Neural progenitor cell (in vitro differentiated cells): ENCODE measurements around the gene BRPF3. TPM values are rescaled to one million over a fixed set of nuclear protein-coding genes. Genes with fewer than 3 reads are reported as not detected.

ENCODE experiments used
- DNase-seq: peaks from one replicate; pipeline ENCODE4 v3.0.0-alpha.2; 2016; ENCODE audit warnings: low spot score
- H2AFZ ChIP-seq: fragments of 200-600 bp; sonication (generic); replicated peaks from 2 replicates; pipeline ENCODE4 v1.6.1; 2016; ENCODE audit warnings: antibody characterized with exemption
- H3F3A ChIP-seq: fragments of 200-600 bp; sonication (generic); 2 replicates; pipeline ENCODE4 v1.6.1; 2016; ENCODE audit warnings: antibody characterized with exemption, low read depth
- H3K27ac ChIP-seq: fragments of 200-600 bp; sonication (generic); 2 replicates; pipeline ENCODE4 v1.5.1; 2016; ENCODE audit warnings: mild to moderate bottlenecking
- H3K27me3 ChIP-seq: fragments of 200-600 bp; sonication (generic); 2 replicates; pipeline ENCODE4 v1.6.1; 2016; ENCODE audit warnings: mild to moderate bottlenecking, moderate library complexity
- H3K36me3 ChIP-seq: fragments of 200-600 bp; sonication (generic); 2 replicates; pipeline ENCODE4 v1.5.1; 2016
- H3K4me1 ChIP-seq: fragments of 200-600 bp; sonication (generic); 2 replicates; pipeline ENCODE4 v1.6.1; 2016; ENCODE audit warnings: mixed run types
- H3K4me2 ChIP-seq: fragments of 200-600 bp; sonication (generic); 2 replicates; pipeline ENCODE4 v1.6.1; 2016
- H3K4me3 ChIP-seq: fragments of 200-600 bp; sonication (generic); 2 replicates; pipeline ENCODE4 v1.5.1; 2016
- H3K79me2 ChIP-seq: fragments of 200-600 bp; sonication (generic); 2 replicates; pipeline ENCODE4 v1.6.1; 2016; ENCODE audit warnings: low read depth
- H3K9ac ChIP-seq: fragments of 200-600 bp; sonication (generic); 2 replicates; pipeline ENCODE4 v1.6.1; 2016
- H3K9me3 ChIP-seq: fragments of 200-600 bp; sonication (generic); 2 replicates; pipeline ENCODE4 v1.5.1; 2016; ENCODE audit warnings: low read depth
- H4K20me1 ChIP-seq: fragments of 200-600 bp; sonication (generic); 2 replicates; pipeline ENCODE4 v1.6.1; 2016; ENCODE audit warnings: low read depth
- H3K27ac Mint-ChIP-seq: 3 replicates; pipeline ENCODE4 v1.8.0; 2021; ENCODE audit warnings: mixed read lengths
- H3K27me3 Mint-ChIP-seq: 2 replicates; pipeline ENCODE4 v1.8.0; 2022; ENCODE audit warnings: low read depth, mild to moderate bottlenecking, inconsistent platforms, moderate library complexity, mixed read lengths; ENCODE audit not compliant: insufficient read depth
- H3K36me3 Mint-ChIP-seq: 3 replicates; pipeline ENCODE4 v1.8.0; 2021; ENCODE audit warnings: mixed read lengths
- H3K4me1 Mint-ChIP-seq: 3 replicates; pipeline ENCODE4 v1.8.0; 2021; ENCODE audit warnings: mixed read lengths
- H3K4me3 Mint-ChIP-seq: 3 replicates; pipeline ENCODE4 v1.8.0; 2021; ENCODE audit warnings: mild to moderate bottlenecking, moderate library complexity, mixed read lengths
- H3K9me3 Mint-ChIP-seq: 3 replicates; pipeline ENCODE4 v1.8.0; 2020; ENCODE audit warnings: mixed read lengths
- CTCF ChIP-seq: fragments of 200-600 bp; sonication (generic); IDR thresholded peaks from 2 replicates; pipeline ENCODE4 v1.5.1; 2017; ENCODE audit warnings: antibody characterized with exemption, mild to moderate bottlenecking
- EZH2 ChIP-seq: fragments of 200-600 bp; sonication (generic); IDR thresholded peaks from 2 replicates; pipeline ENCODE4 v1.6.1; 2017; ENCODE audit warnings: antibody characterized with exemption, mild to moderate bottlenecking, moderate library complexity
- EZH2phosphoT487 ChIP-seq: fragments of 200-600 bp; sonication (generic); IDR thresholded peaks from 2 replicates; pipeline ENCODE4 v1.6.1; 2017; ENCODE audit warnings: antibody characterized with exemption
- total RNA-seq: library from RNA; depleted of rRNA; stranded (reverse); fragments of >200 nt; gene quantifications from 2 replicates; pipeline ENCODE4 v1.2.3, GENCODE V29; 2015; ENCODE audit warnings: low replicate concordance

The BRPF3 gene
- total RNA-seq, 1 donor from 2014 or later: 14.1 TPM

GRCh38 chr6:36269834-36270705 lies 73.5 kb downstream of the BRPF3 start, which contains the start of gene PNPLA1:
Gene PNPLA1, plus strand, starts transcription at chr6:36270060. Its CDS starts 400 bp downstream, at chr6:36270460.
- H3K4me2 ChIP-seq: no peak within 1 kb of the TSS
- no peak within 1 kb of the TSS for H3K27ac ChIP-seq
- TF ChIP-seq EZH2phosphoT487 (no peak), CTCF (no peak), EZH2 (no peak)
- no peaks in the 10 kb centered on the region for H4K20me1 ChIP-seq
- peaks cover 4% of the 10 kb centered on the region for H3K4me1 Mint-ChIP-seq
- H3K79me2 ChIP-seq: no peaks in the 10 kb centered on the region
- H3K27me3 ChIP-seq: no peaks in the 10 kb centered on the region
- peaks cover 14% of the 10 kb centered on the region for H3K27me3 Mint-ChIP-seq
- no peaks in the 10 kb centered on the region for H3F3A ChIP-seq
- peak; percentile 16 for DNase-seq
- H3K9ac ChIP-seq: no peak within 1 kb of the TSS
- H3K9me3 ChIP-seq: no peaks in the 10 kb centered on the region
- no peaks in the 10 kb centered on the region for H3K9me3 Mint-ChIP-seq
- no peaks in the 10 kb centered on the region for H3K4me1 ChIP-seq
- H3K4me3 Mint-ChIP-seq: no peak within 1 kb of the TSS
- no peak within 1 kb of the TSS for H2AFZ ChIP-seq
- no peaks in the 10 kb centered on the region for H3K36me3 ChIP-seq
- H3K36me3 Mint-ChIP-seq: no peaks in the 10 kb centered on the region
- H3K27ac Mint-ChIP-seq: peak within 1 kb of the TSS; percentile 47
- no peak within 1 kb of the TSS for H3K4me3 ChIP-seq

- no peak overlapping the region for H3K9ac ChIP-seq
- H2AFZ ChIP-seq: no peak overlapping the region
- no peak overlapping the region for H3K4me2 ChIP-seq
Measured at GRCh38 chr6:36272234-36272633, 75.7 kb downstream of the BRPF3 start.

GRCh38 chr6:36273067-36273466 lies 76.5 kb downstream of the BRPF3 start:
- H3K9me3 Mint-ChIP-seq: no peaks in the 10 kb centered on the region

More at GRCh38 chr6:36272234-36272633, 75.7 kb downstream of the BRPF3 start:
- Histone ChIP-seq H3K4me3 (no peak overlapping the region), H3K27me3 (no peaks in the 10 kb centered on the region), H4K20me1 (no peaks in the 10 kb centered on the region), H3K27ac (no peak overlapping the region), H3K36me3 (no peaks in the 10 kb centered on the region), H3K9me3 (no peaks in the 10 kb centered on the region), H3F3A (no peaks in the 10 kb centered on the region), H3K4me1 (no peaks in the 10 kb centered on the region), H3K79me2 (no peaks in the 10 kb centered on the region)
- H3K9me3 Mint-ChIP-seq: no peaks in the 10 kb centered on the region
- H3K4me1 Mint-ChIP-seq: peaks cover 4% of the 10 kb centered on the region
- H3K27ac Mint-ChIP-seq: no peak overlapping the region
- no peaks in the 10 kb centered on the region for H3K36me3 Mint-ChIP-seq
- H3K4me3 Mint-ChIP-seq: no peak overlapping the region
- TF ChIP-seq CTCF: no peak
- TF ChIP-seq EZH2phosphoT487: no peak
- no peak for TF ChIP-seq EZH2
- H3K27me3 Mint-ChIP-seq: peaks cover 11% of the 10 kb centered on the region
- no peak for DNase-seq

More at GRCh38 chr6:36273067-36273466, 76.5 kb downstream of the BRPF3 start:
- Mint-ChIP-seq H3K27ac (no peak overlapping the region), H3K4me3 (no peak overlapping the region), H3K36me3 (no peaks in the 10 kb centered on the region), H3K4me1 (peaks cover 4% of the 10 kb centered on the region), H3K27me3 (peaks cover 7% of the 10 kb centered on the region)
- Histone ChIP-seq H3K27ac (no peak overlapping the region), H4K20me1 (no peaks in the 10 kb centered on the region), H2AFZ (no peak overlapping the region), H3K9me3 (no peaks in the 10 kb centered on the region), H3K4me1 (no peaks in the 10 kb centered on the region), H3K36me3 (no peaks in the 10 kb centered on the region), H3K9ac (no peak overlapping the region), H3K4me3 (no peak overlapping the region), H3K79me2 (no peaks in the 10 kb centered on the region), H3F3A (no peaks in the 10 kb centered on the region), H3K4me2 (no peak overlapping the region), H3K27me3 (no peaks in the 10 kb centered on the region)
- TF ChIP-seq CTCF (no peak), EZH2 (no peak)
- DNase-seq: no peak
